HG03432 (cell line): ENCODE measurements around the gene ITGA1.

Experiments used
- ATAC-seq: cut with Tn5 transposase; IDR thresholded peaks from one replicate; pipeline ENCODE4 v1.9.1; 2021; ENCODE audit warnings: mild to moderate bottlenecking, moderate library complexity; ENCODE audit not compliant: unreplicated experiment

ITGA1 gene

DNA sequence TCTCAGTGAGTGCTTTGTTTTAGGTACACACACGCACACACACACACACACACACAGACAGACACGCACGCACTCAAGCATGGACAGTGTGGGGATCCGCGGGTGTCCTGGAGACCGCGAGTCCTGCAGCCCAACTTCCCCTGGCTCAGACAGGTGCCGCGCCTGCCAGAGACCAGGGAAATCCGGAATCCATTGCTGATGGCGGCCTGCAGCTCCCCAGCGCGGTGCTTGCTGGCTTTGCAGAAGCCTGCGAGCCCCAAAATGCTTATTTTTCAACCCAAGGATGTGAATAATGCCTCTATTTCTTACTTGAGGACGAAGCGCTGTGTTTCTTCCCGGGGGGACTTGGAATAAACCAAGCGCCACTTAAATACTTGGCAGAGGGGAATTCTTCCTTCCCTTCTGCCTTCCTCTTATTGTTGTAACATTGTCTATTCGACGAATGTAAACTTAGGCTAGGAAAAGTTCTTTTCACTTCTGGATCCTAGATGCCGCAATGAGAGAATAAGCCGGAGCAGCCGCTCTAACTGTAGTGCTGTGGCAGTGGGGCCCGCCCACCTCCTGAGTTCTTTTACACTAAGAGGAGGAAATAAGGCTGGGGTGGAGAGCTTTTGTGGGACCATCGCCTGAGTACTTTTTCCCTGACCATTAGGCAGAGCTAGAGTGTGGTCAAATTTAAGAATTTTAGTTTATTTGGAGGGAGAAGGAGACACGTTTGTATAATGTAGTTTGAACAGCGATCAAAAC lies 202.2 kb downstream of the ITGA1 start:
- ATAC-seq: peak; percentile 45

GRCh38 chr5:52990528-52990925 lies 202.8 kb downstream of the ITGA1 start:
- ATAC-seq: no peak

DNA sequence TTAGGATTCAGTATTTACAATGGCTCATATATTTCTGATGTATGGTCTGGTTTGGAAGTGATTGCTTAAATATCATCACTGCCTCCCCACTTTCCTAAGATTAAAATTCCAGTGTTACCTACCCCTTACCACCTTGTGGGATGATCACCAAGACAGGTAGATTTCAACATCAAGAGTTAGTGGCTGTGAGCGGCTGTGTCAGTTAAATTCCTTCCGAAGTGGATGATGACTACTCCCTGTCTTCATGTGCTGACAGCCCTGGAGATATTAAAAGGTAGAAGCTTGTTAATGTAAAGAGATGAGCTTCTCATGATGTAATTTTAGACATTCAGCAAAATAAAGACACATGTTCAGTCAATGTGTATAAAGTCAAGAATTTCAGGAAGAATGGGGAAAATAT lies 205.7 kb downstream of the ITGA1 start:
- no peak for ATAC-seq

DNA sequence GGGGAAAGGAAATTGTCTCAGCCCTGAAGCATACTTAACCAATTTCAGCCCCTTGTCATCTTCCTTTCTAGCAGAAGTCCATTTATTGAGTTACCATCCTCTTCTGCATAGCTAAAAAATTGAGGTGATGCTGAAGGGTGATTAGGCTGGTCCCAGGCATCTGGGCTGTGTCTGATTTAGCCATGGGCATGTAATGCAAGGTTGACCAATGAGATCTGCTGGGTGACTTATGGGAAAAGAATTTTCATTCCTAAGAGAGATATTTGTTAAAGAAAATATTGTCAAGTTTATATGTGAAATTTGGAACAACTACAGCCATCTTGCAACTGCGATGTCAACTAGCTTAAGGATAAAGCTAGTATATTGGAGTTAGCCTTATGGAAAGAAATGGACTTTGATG lies 206.6 kb downstream of the ITGA1 start:
- no peak for ATAC-seq

DNA sequence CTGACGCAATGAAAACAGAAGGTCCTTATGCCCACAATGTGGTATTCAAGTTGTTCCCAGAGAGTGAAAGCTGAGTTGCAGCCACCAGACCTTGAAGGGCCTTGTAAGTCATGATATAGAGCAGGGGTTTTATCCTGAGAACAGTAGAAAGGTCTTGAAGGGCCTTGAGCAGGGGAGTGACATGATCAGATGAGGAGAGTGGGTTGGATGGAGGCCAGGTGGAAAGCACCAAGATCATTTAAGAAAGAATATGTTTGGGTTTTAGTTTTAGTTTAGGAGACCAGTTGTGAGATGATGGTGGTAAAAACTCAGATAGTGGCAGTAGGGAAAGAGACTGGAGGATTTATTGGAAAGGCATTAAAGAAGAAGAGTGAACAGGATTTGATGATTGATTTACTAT lies 207.4 kb downstream of the ITGA1 start:
- ATAC-seq: no peak

DNA sequence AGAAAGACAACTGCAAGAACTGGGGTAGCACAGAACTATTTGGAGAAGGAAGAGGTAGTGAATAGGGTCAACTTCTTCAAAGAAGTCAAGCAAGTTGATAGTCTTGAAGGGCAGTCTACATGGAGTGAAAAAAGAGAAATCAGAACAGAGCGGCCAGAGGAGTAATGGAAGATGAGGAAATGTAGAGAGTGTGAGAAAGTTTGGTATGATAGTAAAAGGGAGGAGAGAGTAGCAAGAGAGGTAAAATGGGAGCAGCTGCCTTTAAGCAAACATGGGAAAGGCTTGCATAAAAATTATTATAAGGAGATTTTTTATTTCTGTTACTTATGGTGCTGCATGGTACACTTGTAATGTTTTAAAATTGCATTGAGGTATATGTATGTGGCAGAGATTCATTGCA lies 208.2 kb downstream of the ITGA1 start:
- no peak for ATAC-seq

GRCh38 chr5:52996979-52997378 lies 209.3 kb downstream of the ITGA1 start:
- no peak for ATAC-seq

DNA sequence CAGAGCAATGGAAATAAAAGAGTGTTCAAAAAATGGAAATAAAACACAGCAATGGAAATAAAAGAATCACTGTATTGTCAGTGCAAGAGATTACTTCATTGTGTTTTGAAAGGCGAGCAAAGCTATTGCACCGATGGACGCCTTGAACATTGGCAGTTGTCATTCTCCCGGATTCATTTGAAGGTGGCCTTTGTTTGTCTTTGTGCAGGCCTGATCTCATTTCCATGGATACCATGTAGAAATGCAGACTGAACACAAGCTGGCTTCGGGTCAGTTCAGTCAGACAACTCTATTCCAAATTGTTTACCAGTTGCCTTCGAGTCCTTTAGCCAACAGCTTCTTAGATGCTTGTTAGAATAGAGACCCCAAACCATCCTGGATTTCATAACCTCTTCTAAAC lies 209.7 kb downstream of the ITGA1 start:
- ATAC-seq: no peak

DNA sequence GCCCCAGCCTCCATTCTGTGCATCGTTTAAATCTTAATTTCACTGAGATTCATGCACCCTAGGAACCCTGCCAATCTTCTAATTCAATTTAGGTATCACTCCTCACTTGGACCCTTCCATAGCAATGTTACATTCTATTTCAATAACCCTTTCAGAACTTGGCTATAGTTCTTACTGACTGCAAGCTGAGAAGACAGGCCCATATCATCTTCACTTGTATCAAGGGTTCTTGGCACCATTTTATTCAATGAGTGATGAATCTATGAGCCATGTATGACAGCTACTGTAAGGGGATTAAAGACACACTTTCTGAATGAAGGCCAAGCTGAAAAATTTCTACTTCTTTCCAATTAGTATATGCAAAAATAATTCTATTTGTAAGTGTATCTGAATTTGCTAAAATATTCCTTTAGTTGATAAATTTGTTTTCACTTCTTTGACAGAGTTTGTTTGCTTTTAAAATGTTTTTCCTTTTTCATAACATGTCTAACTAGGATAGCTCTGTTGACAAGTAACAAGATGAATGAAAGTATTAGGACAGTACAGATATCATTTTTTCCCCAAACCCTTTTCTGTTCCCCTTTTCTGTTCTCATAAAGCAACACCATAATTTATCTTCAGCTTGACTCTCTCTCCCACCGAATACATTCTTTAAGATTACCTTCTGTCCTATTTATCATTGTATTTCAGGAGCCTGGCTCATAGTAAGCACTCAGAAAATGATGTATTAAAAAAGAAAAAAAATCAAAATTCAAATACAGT lies 211.0 kb downstream of the ITGA1 start:
- peak; percentile 76 for ATAC-seq

- ATAC-seq: peak; percentile 45
Observed at GRCh38 chr5:52999344-52999949, 211.7 kb downstream of the ITGA1 start.

- no peak for ATAC-seq
Observed at GRCh38 chr5:53001541-53001940, 213.8 kb downstream of the ITGA1 start.

DNA sequence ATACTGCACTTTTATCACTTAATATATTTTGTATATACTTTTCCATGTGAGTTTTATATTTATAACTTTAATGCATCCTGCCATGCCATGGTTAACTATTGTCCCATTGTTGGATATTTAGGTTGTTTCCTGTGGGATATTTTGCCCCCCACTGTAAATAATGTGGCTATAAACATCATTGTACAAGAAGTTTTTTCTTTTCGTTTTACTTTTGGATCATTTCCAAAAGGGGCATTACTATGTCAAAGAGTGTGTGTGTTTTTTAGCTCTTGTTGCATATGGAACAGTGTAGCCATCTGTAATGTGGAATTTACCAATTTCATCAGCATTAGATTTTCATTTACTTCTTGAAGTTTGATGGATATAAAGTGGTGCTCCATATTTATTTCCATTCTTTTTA lies 214.8 kb downstream of the ITGA1 start:
- ATAC-seq: no peak

- ATAC-seq: no peak
Observed at GRCh38 chr5:53003144-53003543, 215.4 kb downstream of the ITGA1 start.

- no peak for ATAC-seq
Observed at GRCh38 chr5:53006911-53007890, 219.5 kb downstream of the ITGA1 start.

DNA sequence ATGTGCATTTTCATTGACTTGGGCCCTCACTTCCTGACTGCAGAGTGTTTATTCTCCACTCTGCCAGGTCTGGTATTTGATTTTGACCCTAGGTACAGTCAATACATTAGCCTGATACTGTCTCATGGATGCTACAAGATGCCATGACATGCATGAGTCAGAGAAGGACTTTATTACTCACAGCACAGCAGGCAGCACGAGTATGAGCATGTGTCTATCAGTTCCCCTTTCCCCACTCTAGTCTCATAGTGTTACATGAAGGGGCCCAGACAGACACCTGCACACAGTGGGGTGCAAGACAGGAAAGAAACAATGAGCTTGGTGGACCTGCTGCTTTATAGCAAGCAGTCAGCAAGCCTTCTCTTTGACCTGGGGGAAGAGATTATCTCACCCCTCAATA lies 221.0 kb downstream of the ITGA1 start:
- peak; percentile 98 for ATAC-seq
